COLO668 (cell line): ENCODE results near the gene TRPC6.
"Not testable (repeated sequence)": the region's sequence is repeated elsewhere in the genome, so short reads cannot be mapped to it uniquely, and the experiment has no call there.

Experiments
- DNase-seq: peaks from one replicate; lab custom pipeline; 2025; ENCODE audit not compliant: unreplicated experiment; lab: John Stamatoyannopoulos, UW

The TRPC6 gene

GRCh38 chr11:101523193-101523592 is 60.6 kb downstream of the TRPC6 start:
- DNase-seq: no peak

- no peak for DNase-seq
Observed at GRCh38 chr11:101521821-101522220, 62.0 kb downstream of the TRPC6 start.

- no peak for DNase-seq
Observed at GRCh38 chr11:101516546-101516945, 67.3 kb downstream of the TRPC6 start.

- DNase-seq: no peak
Observed at GRCh38 chr11:101511065-101511464, 72.7 kb downstream of the TRPC6 start.

GRCh38 chr11:101510591-101510990 is 73.2 kb downstream of the TRPC6 start:
- DNase-seq: no peak

- DNase-seq: no peak
Observed at GRCh38 chr11:101509922-101510321, 73.9 kb downstream of the TRPC6 start.

GRCh38 chr11:101508370-101508769 is 75.4 kb downstream of the TRPC6 start:
- DNase-seq: no peak

GRCh38 chr11:101498891-101499290 is 84.9 kb downstream of the TRPC6 start:
- DNase-seq: no peak

GRCh38 chr11:101497291-101497690 is 86.5 kb downstream of the TRPC6 start:
- no peak for DNase-seq

- no peak for DNase-seq
Observed at GRCh38 chr11:101487775-101488174, 96.0 kb downstream of the TRPC6 start.

- DNase-seq: no peak
Observed at GRCh38 chr11:101482556-101483124, 101.2 kb downstream of the TRPC6 start.

- DNase-seq: no peak
Observed at GRCh38 chr11:101478587-101479369, 105.0 kb downstream of the TRPC6 start.

GRCh38 chr11:101477926-101478325 is 105.9 kb downstream of the TRPC6 start:
- no peak for DNase-seq

GRCh38 chr11:101476191-101476590 is 107.6 kb downstream of the TRPC6 start:
- no peak for DNase-seq

- no peak for DNase-seq
Observed at GRCh38 chr11:101475699-101476098, 108.1 kb downstream of the TRPC6 start.

- no peak for DNase-seq
Observed at GRCh38 chr11:101474666-101475065, 109.1 kb downstream of the TRPC6 start.

GRCh38 chr11:101470881-101471520 is 112.8 kb downstream of the TRPC6 start:
- DNase-seq: no peak

GRCh38 chr11:101470419-101470818 is 113.4 kb downstream of the TRPC6 start:
- no peak for DNase-seq

GRCh38 chr11:101466352-101466751 is 117.5 kb downstream of the TRPC6 start:
- DNase-seq: no peak

- DNase-seq: not testable (repeated sequence)
Observed at GRCh38 chr11:101464388-101464787, 119.4 kb downstream of the TRPC6 start.

- no peak for DNase-seq
Observed at GRCh38 chr11:101459020-101459419, 124.8 kb downstream of the TRPC6 start.

- DNase-seq: no peak
Observed at GRCh38 chr11:101458161-101458560, 125.6 kb downstream of the TRPC6 start.
